Thoracic aorta (tissue), 2 donors: ENCODE data around the gene OR8H3. TPM values are rescaled to one million over a fixed set of nuclear protein-coding genes. Genes with fewer than 3 reads are reported as not detected.
"Not testable (repeated sequence)": the region's sequence is repeated elsewhere in the genome, so short reads cannot be mapped to it uniquely, and the experiment has no call there.

Experiments
- ATAC-seq: fragments of 150-250 bp; one replicate; pipeline ENCODE4 v1.8.0; 2017; ENCODE audit warnings: low read depth; ENCODE audit not compliant: insufficient number of reproducible peaks, low FRiP score
- DNase-seq: peaks from one replicate; pipeline ENCODE4 v3.0.0-alpha.2; 2020; ENCODE audit warnings: low spot score
- H3K27ac ChIP-seq, 2 donors: fragments of 200-600 bp; sonication (generic); 1 replicate in 1 of 2; 2 replicates in 1 of 2; pipeline ENCODE4 v1.5.1; 2016; ENCODE audit warnings: mild to moderate bottlenecking in 2 of 2, moderate library complexity in 2 of 2
- H3K27me3 ChIP-seq: fragments of 200-600 bp; sonication (generic); replicated peaks from 2 replicates; pipeline ENCODE4 v1.6.0; 2016; ENCODE audit warnings: mild to moderate bottlenecking; ENCODE audit not compliant: insufficient read depth
- H3K36me3 ChIP-seq: fragments of 200-600 bp; sonication (generic); one replicate; pipeline ENCODE4 v1.5.1; 2016
- H3K4me1 ChIP-seq, 2 donors: fragments of 200-600 bp; sonication (generic); 1 replicate in 1 of 2; 2 replicates in 1 of 2; pipeline versions ENCODE4 v1.5.1 to v1.6.0; 2016; ENCODE audit warnings: low read depth in 2 of 2, mild to moderate bottlenecking in 1 of 2; ENCODE audit not compliant: control insufficient read depth in 1 of 2
- H3K4me3 ChIP-seq: fragments of 200-600 bp; sonication (generic); 2 replicates; pipeline ENCODE4 v1.5.1; 2016; ENCODE audit warnings: mild to moderate bottlenecking
- H3K9me3 ChIP-seq: fragments of 200-600 bp; sonication (generic); 2 replicates; pipeline ENCODE4 v1.5.1; 2016
- CTCF ChIP-seq: fragments of 200-600 bp; sonication (generic); IDR thresholded peaks from one replicate; pipeline ENCODE4 v1.5.1; 2019; ENCODE audit warnings: antibody characterized with exemption
- total RNA-seq, 2 donors: library from RNA; depleted of rRNA; stranded (reverse); fragments of >200 nt; gene quantifications; one replicate each; pipeline versions ENCODE4 v1.1.0 to v1.2.3, GENCODE V29; 2016

The OR8H3 gene
- not detected for total RNA-seq

DNA sequence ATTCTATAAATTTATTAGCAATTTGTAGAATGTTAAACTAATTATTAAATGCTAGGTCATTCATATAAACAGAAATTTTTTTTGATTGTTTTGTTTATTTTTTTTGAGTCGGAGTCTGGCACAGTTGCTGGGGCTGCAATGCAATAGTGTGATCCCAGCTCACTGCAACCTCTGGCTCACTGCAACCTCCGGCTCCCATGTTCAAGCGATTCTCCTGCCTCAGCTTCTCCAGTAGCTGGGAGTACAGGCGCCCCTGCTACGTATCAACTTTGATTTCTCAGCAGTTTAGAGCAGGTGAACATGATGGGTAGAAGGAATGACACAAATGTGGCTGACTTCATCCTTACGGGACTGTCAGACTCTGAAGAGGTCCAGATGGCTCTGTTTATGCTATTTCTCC is at the start of gene OR8H3:
OR8H3 (plus strand) TSS at position 301 of the 400 bp plus-strand sequence; CDS start at position 301, 0 bp downstream.
- H3K4me3 ChIP-seq, result no peak within 1 kb of the TSS
- TF ChIP-seq CTCF, result no peak
- no peak for ATAC-seq

GRCh38 chr11:56089697-56090096 is 32.5 kb upstream of the OR8H3 start:
- no peak for TF ChIP-seq CTCF
- H3K4me3 ChIP-seq, result no peak overlapping the region
- H3K27me3 ChIP-seq, result no peaks in the 10 kb centered on the region
- H3K9me3 ChIP-seq, result no peaks in the 10 kb centered on the region
- H3K27ac ChIP-seq, result no peak overlapping the region
- H3K36me3 ChIP-seq, result no peaks in the 10 kb centered on the region
- ATAC-seq (no peak), DNase-seq (no peak)
- no peaks in the 10 kb centered on the region for H3K4me1 ChIP-seq

More for the DNA sequence above, at the start of gene OR8H3:
- H3K9me3 ChIP-seq, result no peaks in the 10 kb centered on the region
- no peak within 1 kb of the TSS for H3K27ac ChIP-seq
- H3K27me3 ChIP-seq, result no peaks in the 10 kb centered on the region
- no peaks in the 10 kb centered on the region for H3K4me1 ChIP-seq
- no peak for DNase-seq
- H3K36me3 ChIP-seq, result no peaks in the 10 kb centered on the region

GRCh38 chr11:56093008-56093407 is 29.2 kb upstream of the OR8H3 start, which contains the start of gene OR8I2:
OR8I2 (plus strand) TSS chr11:56093308; CDS start chr11:56093308, 0 bp downstream.
- H3K9me3 ChIP-seq, result no peaks in the 10 kb centered on the region
- no peaks in the 10 kb centered on the region for H3K36me3 ChIP-seq
- H3K27ac ChIP-seq, result no peak within 1 kb of the TSS
- TF ChIP-seq CTCF, result no peak
- H3K4me3 ChIP-seq, result no peak within 1 kb of the TSS
- no peaks in the 10 kb centered on the region for H3K27me3 ChIP-seq
- no peak for ATAC-seq
- DNase-seq, result no peak
- no peaks in the 10 kb centered on the region for H3K4me1 ChIP-seq

DNA sequence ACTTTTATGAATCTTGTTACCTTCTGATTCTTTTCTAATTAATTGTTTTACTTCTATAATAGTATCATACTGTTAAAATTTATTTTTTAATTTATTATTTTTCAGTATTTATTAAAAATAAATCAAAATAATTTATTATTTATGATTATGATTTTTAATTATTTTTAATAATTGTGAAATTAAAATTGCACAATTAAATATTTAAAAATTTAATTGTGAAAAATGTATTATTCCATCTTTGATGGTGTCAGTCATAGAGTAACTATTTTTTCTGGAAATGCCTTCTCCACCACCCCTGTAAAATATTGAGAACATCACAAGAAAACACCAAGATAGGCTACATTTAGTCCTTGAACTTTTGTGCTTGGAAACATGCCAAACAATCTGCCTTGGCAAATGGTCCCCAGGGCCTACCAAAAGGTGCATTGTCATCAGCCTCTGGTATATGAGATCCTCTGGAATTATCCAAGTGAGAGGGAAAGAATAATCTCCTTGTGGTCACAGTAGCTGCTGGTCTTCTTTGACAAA is 18.9 kb upstream of the OR8H3 start, which contains the start of gene OR8H2:
OR8H2 (plus strand) TSS at position 478 of the 528 bp plus-strand sequence. CDS start 1,356 bp downstream, outside the sequence.
- Histone ChIP-seq H3K4me3 (no peak within 1 kb of the TSS), H3K4me1 (no peaks in the 10 kb centered on the region), H3K27me3 (no peaks in the 10 kb centered on the region), H3K9me3 (no peaks in the 10 kb centered on the region), H3K36me3 (no peaks in the 10 kb centered on the region), H3K27ac (no peak within 1 kb of the TSS)
- ATAC-seq, result no peak
- no peak for TF ChIP-seq CTCF
- DNase-seq, result no peak

DNA sequence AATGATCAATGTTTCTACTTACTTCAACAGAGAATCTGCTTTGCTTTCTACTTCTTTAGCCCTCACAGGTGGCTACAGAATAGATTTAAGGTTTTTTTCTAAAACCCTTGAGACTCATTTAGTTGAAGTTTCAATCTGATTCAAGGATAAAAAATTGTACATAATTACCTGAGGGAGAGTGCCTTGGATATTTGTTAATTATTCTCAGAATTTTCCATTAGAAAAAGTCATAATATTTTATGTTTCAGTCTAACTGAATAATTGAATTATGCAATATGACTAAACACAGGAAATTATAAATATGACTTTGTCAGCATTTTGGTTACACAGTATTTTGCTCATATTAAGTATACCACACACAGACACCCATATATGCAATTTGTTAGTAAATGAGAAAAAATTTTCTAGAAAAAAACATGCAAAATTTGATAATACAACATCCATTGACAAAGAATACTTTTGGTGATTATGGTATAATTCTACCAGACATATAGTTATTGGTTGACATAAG is 18.0 kb downstream of the OR8H3 start, which contains the start of gene OR8J3:
OR8J3 (minus strand) TSS at position 51 of the 511 bp plus-strand sequence. CDS start 2,483 bp downstream, outside the sequence.
- Histone ChIP-seq H3K27ac (no peak within 1 kb of the TSS), H3K27me3 (no peaks in the 10 kb centered on the region), H3K4me3 (no peak within 1 kb of the TSS), H3K9me3 (no peaks in the 10 kb centered on the region), H3K36me3 (no peaks in the 10 kb centered on the region), H3K4me1 (no peaks in the 10 kb centered on the region)
- DNase-seq (no peak), ATAC-seq (no peak)
- TF ChIP-seq CTCF, result no peak

GRCh38 chr11:56143681-56144080 is 21.5 kb downstream of the OR8H3 start:
- H3K4me1 ChIP-seq, DNase-seq, H3K9me3 ChIP-seq, ATAC-seq, H3K4me3 ChIP-seq, H3K27me3 ChIP-seq, H3K36me3 ChIP-seq, H3K27ac ChIP-seq: not testable (repeated sequence)
